NCI-H446 (cell line): ENCODE measurements around the gene LDHD.

Source experiments
- DNase-seq, 2 experiments: peaks; one replicate each; lab custom pipeline; 2025; lab: John Stamatoyannopoulos, UW

The LDHD gene

GRCh38 chr16:75080205-75081029, 36.2 kb downstream of the LDHD start:
- DNase-seq, result no peak

GRCh38 chr16:75079346-75079926, 37.1 kb downstream of the LDHD start:
- DNase-seq, result no peak

- no peak for DNase-seq
These were observed 37.7 kb downstream of the LDHD start for GRCh38 chr16:75078886-75079285.

GRCh38 chr16:75075688-75076268, 40.8 kb downstream of the LDHD start:
- no peak for DNase-seq

DNA sequence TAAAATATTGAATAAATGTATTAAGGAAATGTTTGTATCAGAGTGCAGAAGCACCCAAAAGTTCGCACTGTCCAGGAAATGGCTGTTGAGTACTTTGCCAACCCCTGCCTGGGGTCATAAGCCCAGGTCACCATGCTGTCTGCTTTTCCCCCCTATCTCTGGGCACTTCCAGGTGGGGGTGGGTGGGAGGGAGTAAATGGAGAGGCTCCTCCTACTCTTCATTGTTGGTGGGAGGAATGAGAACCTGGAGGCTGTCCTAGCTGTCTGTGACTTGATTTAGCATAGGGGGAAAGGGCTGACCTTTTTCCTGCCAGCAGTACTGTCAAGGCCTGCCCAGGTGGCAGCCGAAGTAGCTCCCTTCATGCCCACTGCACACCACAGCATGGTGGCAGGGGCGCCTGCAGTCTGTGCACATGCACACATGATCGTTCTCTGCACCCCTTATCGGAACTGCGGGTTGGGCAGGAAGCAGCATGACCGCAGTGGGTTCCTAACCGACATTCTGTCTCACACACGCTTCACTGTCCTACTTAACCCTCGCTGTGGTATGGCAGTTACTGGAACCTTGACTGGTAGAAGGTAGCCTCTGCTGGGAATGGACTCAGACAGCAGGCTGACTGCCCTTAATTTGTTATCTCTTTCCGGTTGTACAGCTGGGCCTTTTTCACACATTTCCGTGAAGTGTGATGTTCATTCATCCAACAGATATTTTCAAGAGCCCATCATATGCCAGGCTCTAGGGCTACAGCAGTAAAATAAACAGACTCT, 41.5 kb downstream of the LDHD start:
- no peak for DNase-seq

DNA sequence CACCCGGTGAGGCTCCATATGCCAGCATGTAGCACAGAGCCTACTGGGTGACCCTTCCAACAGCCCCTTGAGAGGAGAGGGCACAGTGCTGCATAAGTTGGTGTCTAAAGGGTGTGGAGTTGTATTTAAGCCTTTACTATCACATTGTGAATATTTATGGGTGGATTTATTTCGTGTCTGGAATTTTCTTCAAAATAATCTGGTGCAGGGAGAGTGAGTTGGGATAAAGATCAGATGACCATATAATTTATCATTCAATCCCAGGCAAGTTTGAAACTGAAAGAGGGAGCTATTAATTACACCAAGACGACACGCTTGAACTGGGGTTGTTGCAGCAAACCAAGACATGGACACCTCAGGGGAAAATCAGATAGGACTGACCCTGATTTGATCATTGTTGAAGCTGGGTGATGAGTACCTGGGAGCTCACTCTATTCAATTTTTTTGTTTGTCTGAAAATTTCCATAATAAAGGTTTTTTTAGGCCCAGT, 42.2 kb downstream of the LDHD start:
- no peak for DNase-seq

GRCh38 chr16:75073545-75074303, 42.9 kb downstream of the LDHD start:
- no peak for DNase-seq

GRCh38 chr16:75072239-75072947, 44.2 kb downstream of the LDHD start:
- no peak for DNase-seq

GRCh38 chr16:75071621-75072020, 45.0 kb downstream of the LDHD start:
- no peak for DNase-seq

DNA sequence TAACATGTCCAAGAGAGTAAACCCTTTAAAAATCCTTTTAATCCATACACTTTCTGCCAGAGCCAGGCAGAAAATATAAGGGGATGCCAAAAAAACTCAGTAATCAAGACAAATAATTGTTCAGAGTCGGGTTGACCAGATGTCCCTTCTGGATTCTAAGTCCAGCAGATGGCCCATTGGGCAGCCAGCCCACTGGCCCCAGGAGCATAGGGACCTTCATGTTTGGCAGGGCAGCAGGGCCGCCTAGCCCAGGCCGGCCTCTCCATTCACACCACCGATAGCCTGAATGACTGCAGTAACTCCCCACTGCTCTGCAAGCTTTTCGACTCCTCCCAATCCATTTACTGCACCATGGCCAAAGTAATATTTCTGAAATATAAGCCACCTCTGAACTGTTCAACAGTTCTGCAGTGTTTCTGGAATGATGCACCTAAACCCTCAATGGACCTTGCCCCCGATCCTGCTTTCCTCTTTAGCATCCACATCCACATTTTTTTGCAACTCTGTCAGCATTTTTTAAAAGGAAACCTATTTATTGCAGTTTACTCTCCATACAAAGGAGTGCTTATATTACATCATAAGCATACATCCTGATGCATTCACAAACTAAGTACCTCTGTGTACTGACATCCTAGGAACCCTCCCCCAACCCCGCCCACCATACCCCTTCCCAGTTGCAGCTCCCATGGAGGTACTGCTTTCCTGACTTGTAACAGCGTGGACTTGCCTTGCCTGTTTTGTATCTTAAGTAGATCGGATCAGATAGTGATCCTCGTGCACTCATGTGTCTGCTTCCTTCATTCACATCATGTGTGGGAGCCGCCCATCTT, 46.4 kb downstream of the LDHD start:
- DNase-seq, result peak; percentile 3 to 78

DNA sequence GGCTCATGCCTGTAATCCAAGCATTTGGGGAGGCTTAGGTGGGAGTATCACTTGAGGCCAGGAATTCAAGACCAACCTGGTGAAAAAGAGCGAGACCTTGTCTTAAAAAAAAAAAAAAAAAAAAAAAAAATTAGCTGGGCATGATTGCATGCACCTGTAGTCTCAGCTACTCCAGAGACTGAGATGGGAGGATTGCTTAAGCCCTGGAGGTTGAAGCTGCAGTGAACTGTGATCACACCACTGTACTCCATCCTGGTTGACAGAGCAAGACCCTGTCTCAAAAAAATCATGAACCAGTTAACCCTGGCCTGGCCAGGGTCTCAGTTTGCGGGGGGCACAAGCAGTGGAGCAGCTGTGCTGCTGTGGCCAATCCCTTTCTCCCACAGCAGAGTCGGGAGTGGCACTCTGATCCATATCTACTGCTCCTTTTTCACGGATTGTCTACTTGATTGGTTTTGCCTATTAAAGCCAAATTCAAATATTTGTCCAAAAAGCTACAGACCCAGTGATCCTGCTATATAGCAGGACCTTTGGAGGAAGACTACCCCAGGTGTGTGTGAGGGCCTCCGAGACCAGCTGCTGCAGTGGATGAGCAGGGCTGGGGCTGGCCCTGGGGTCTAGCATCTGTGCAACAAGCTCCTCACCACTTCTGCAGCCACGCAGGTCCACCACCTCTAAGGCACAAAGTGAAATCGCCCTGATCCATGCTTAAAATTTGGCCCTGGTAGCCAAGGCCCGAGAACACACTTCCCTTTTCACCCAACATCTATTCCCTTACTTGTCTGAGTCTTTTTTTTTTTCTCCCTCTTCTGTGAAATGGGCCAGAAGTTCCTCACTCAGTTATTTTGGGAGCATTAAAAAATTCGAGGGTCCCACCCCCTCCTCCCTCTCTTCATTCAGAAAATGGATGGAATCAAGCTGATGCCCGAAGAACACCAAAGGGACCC, 48.2 kb downstream of the LDHD start:
- no peak for DNase-seq

DNA sequence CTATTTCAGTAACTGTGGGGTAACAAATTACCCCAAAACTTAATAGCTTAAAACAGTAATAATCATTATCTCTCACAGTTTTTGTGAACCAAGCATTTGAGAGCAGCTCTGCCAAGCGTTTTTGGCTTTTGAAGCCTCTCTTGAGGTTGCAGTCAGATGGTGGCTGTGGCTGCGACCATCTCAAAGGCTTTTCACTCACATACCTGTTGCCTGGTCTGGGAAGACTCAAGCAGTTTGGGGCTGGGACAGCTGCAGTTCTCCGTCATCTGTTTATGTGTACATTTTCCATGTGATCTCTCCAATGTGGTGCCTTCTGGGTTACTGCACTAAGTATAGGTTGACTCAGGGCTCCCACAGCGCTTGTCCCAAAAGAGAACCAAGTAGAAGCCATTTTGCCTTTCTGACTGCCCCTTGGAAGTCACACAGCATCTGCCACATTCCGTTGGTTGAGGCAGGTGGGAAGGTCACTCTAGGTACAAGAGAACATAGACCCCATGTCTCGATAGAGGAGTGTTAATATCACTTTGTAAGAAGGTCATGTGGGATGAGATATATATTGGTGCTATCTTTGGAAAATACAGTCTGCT, 49.6 kb downstream of the LDHD start:
- no peak for DNase-seq

DNA sequence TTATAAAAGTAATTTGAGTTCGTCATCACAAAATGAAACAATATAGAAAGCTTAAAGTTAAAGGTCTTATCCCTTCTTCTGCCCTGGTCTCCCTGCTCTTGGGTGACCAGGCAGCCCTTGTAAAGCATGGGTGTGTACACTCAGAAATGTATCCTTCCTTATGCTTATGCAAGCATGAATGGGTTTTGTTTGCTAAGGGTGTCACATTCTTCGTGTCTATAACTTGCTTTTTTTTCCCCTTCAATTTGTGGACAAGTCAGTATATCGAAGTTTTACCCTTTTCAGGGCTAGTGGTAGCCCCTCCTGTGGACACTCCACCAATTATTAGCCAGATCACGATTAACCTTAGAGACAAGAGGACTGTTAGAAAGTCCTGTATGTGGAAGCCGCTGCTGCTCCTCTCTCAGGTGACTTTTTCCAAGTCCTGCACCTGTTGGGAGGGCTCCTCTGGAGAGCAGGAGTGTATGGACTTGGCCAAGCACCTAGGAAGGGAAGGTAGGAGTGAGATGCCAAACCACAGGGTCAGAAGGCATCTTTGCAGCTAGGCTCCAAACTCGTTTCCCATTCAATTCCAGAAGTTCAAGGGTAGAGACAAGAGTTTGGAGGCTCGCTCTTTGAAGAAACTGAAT, 50.9 kb downstream of the LDHD start:
- no peak for DNase-seq

- no peak for DNase-seq
These were observed 51.5 kb downstream of the LDHD start for GRCh38 chr16:75065149-75065505.

DNA sequence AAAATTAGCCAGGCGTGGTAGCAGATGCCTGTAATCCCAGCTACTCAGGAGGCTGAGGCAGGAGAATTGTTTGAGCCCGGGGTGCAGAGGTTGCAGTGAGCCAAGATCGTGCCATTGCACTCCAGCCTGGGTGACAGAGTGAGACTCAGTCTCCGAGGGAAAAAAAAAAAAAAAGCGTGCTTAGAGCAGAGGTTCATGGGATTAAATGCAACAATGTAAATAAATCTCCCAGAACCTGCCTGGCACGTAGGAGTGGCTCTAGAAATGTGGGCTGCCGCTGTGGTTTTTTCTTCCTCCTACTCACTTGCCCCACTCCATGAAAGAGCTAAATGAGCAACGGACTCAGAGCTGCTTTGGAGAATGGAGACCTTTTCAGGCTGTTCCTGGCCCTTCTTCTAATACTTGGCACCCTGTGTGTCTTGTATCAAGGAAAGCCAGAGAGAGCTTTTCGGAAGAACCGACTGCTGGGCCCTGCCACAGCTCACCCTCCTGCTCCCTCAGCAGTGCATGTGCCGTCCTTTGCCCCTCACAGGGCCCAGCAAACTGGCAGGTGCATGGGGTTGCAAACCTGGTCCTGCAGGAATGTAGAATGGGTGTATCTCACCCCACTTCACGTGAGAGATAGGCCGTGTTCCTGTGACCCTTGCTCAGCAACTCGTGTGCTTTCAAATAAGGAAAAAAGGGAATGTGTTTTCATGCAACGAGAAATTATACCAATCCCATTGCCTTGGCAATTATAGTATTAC, 52.0 kb downstream of the LDHD start:
- no peak for DNase-seq

DNA sequence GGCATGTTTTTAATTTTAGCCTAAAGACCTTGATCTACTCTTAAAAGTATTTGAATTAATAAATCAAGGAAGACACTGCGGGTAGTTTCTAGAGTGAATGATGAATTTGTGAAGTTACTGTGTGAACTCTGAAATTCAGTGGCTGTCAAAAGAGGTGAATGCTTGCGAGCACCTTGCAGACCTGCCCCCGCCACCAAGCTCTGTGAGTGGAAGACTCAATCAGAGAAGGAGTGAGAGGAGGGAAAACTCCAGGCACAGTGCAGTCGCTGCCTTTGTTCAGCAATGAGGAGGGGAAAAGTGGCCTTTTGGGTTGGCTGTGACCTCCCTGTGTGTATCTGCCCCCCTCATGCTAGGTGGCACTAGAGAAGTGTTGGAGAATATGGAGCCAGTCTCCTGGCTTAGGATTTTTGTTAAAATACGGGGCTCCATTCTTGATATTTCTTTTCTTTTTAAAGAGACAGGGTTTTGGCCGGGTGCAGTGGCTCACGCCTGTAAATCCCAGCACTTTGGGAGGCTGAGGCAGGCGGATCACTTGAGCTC, 53.0 kb downstream of the LDHD start:
- DNase-seq, result no peak

GRCh38 chr16:75062976-75063346, 53.6 kb downstream of the LDHD start:
- DNase-seq, result no peak
